ENCODE measurements around the gene ANKAR.

DNA sequence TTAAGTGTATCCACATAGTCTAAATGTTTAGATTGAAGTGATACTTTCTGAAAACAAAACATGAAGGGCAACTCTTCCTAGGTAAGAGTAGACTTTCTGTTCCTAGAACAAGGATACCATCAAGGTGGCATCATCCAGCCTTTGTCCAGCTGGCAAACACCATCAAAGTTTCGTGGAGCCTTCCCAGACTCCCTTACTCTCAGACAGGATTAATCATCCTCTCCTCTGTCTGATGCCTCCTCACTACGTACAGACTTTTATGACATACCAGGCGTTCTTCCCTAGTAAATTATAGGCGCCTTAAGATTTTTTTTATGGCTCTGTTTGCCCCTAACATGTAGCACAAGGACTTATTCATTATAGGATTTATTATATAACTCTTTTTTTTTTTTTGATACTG, 42.6 kb upstream of the ANKAR start:
- TF ChIP-seq, protein P1, sequence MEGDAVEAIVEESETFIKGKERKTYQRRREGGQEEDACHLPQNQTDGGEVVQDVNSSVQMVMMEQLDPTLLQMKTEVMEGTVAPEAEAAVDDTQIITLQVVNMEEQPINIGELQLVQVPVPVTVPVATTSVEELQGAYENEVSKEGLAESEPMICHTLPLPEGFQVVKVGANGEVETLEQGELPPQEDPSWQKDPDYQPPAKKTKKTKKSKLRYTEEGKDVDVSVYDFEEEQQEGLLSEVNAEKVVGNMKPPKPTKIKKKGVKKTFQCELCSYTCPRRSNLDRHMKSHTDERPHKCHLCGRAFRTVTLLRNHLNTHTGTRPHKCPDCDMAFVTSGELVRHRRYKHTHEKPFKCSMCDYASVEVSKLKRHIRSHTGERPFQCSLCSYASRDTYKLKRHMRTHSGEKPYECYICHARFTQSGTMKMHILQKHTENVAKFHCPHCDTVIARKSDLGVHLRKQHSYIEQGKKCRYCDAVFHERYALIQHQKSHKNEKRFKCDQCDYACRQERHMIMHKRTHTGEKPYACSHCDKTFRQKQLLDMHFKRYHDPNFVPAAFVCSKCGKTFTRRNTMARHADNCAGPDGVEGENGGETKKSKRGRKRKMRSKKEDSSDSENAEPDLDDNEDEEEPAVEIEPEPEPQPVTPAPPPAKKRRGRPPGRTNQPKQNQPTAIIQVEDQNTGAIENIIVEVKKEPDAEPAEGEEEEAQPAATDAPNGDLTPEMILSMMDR (IDR thresholded peaks at IDR 0.05 in 2 of 3, conservative IDR thresholded peaks at IDR 0.05 in 1 of 3; ENCODE audit: borderline replicate concordance in 1 of 3, insufficient read depth in 1 of 3, low read depth in 2 of 3, low read length in 2 of 3), result no peak
- no peak for TF ChIP-seq POLR2A (IDR thresholded peaks at IDR 0.05; ENCODE audit: borderline replicate concordance, extremely low read depth, insufficient read depth, insufficient read length)
- no peak for TF ChIP-seq YY1 (IDR thresholded peaks at IDR 0.05; ENCODE audit: extremely low read depth, insufficient replicate concordance, low read depth, low read length)
- no peak for TF ChIP-seq SIN3A (IDR thresholded peaks at IDR 0.05; ENCODE audit: low read depth)
- TF ChIP-seq, protein P2, sequence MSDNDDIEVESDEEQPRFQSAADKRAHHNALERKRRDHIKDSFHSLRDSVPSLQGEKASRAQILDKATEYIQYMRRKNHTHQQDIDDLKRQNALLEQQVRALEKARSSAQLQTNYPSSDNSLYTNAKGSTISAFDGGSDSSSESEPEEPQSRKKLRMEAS (IDR thresholded peaks at IDR 0.05), result no peak
- TF ChIP-seq EZH2phosphoT487 (IDR thresholded peaks at IDR 0.05; ENCODE audit: borderline replicate concordance), result no peak
- TF ChIP-seq CEBPB (IDR thresholded peaks at IDR 0.05; ENCODE audit: low read depth), result no peak
- no peak for TF ChIP-seq ELF1 (IDR thresholded peaks at IDR 0.05; ENCODE audit: borderline replicate concordance, low read depth)
